OCI-LY1 (cell line): Measurements from ENCODE around the gene ACAD10.

Experiments
- EZH2 ChIP-seq: fragments of 200-600 bp; sonication (generic), shearing (Covaris generic); IDR thresholded peaks from 2 replicates; pipeline ENCODE4 v1.8.0; 2017; ENCODE audit warnings: borderline replicate concordance, mixed run types, mild to moderate bottlenecking, antibody characterized with exemption, low read length, moderate library complexity, mixed read lengths
- TF ChIP-seq, protein P1 (sequence below): fragments of 200-600 bp; sonication (generic), shearing (Covaris generic); IDR thresholded peaks from 2 replicates; pipeline ENCODE4 v1.5.1; 2017; ENCODE audit warnings: mild to moderate bottlenecking, antibody characterized with exemption, low read length, moderate library complexity, mixed read lengths

DNA sequence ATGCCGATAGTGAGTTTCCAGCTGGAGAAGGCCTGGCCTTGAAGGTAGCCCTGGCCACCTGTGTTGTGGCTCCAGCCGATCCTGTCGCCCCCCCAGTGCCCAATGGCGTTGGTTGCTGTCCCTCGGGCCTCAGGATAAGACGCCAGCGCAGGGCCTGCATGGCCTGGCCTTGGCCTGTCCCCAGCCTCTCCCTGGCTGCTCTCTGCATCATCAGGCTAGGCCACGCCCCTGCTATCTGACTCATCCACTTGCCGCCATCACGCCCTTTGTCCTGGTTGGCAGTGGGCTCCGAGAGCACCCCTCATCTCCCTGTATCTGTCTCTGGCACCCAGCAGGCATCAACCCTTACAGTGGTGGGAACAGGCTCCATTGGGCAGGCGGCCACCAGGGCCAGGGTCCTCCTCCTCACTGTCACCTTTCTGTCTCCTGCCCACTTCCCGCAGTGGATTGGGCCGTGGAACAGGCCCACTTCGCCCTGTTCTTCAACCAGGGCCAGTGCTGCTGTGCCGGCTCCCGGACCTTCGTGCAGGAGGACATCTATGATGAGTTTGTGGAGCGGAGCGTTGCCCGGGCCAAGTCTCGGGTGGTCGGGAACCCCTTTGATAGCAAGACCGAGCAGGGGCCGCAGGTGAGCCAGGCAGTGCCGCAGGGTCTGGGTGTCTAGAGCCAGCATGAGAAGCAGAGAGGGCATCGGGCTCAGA is 106.5 kb downstream of the ACAD10 start:
- TF ChIP-seq EZH2, result no peak
- TF ChIP-seq, protein P1, sequence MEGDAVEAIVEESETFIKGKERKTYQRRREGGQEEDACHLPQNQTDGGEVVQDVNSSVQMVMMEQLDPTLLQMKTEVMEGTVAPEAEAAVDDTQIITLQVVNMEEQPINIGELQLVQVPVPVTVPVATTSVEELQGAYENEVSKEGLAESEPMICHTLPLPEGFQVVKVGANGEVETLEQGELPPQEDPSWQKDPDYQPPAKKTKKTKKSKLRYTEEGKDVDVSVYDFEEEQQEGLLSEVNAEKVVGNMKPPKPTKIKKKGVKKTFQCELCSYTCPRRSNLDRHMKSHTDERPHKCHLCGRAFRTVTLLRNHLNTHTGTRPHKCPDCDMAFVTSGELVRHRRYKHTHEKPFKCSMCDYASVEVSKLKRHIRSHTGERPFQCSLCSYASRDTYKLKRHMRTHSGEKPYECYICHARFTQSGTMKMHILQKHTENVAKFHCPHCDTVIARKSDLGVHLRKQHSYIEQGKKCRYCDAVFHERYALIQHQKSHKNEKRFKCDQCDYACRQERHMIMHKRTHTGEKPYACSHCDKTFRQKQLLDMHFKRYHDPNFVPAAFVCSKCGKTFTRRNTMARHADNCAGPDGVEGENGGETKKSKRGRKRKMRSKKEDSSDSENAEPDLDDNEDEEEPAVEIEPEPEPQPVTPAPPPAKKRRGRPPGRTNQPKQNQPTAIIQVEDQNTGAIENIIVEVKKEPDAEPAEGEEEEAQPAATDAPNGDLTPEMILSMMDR, result no peak
